CD4-positive, alpha-beta T cell treated with Interleukin-6 for 4 hours (primary cell): ENCODE measurements around the gene COG8.
A peak's percentile ranks its signal among the peaks of the same experiment; 100 is the strongest.
"Not testable (repeated sequence)": the region's sequence is repeated elsewhere in the genome, so short reads cannot be mapped to it uniquely, and the experiment has no call there.

Source experiments
- DNase-seq: peaks from one replicate; pipeline ENCODE4 v3.0.0-alpha.2; 2020; ENCODE audit warnings: mixed read lengths

Gene COG8

GRCh38 chr16:69339289-69340094, at the start of gene COG8, which contains the start of gene NIP7:
Gene COG8 (minus strand): TSS chr16:69339564. CDS start chr16:69339552, 12 bp downstream.
Gene NIP7 (plus strand): TSS chr16:69339772. CDS start chr16:69339830, 58 bp downstream.
- peak; percentile 92 for DNase-seq

DNA sequence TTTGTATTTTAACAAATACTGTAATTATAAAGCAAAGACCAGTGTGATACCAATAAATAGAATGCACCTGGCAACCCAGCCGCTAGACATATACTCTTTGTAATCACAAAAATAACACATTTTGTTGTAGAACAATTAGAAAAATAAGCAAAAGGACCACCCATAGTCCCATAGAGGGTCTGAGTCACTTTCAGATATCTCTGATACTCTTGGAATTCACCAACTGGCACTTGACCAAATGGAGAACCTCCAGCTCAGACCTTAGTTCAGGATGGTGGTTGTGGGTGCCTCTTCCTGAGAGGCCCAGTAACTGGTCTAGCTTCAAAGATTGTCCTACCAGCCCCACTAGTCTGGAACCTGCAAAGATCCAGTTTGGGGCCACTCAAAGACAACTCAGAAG, 47.2 kb upstream of the COG8 start:
- DNase-seq, result no peak

- DNase-seq, result no peak
These were observed 45.6 kb upstream of the COG8 start for GRCh38 chr16:69384974-69385373.

DNA sequence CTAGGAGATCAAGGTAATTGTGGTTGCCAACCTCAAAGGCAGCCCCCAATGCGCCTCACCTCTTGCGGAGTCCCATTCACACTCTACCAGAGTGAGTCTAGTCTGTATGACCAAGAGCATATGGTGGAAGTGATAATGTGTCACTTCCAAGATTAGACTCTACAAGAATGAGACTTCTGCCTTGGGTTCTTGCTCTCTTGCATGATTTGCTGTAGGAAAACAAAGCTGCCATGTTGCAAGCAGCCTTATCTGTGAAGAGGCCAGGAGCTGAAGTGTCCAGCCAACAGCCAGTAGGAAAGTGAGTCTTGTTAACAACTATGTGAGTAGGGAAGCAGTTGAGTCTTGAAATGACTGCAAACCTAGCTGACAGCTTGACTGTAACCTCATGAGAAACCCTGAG, 43.1 kb upstream of the COG8 start:
- DNase-seq, result no peak

- DNase-seq, result no peak
These were observed 41.9 kb upstream of the COG8 start for GRCh38 chr16:69381231-69381630.

GRCh38 chr16:69378760-69379159, 39.4 kb upstream of the COG8 start:
- DNase-seq, result no peak

DNA sequence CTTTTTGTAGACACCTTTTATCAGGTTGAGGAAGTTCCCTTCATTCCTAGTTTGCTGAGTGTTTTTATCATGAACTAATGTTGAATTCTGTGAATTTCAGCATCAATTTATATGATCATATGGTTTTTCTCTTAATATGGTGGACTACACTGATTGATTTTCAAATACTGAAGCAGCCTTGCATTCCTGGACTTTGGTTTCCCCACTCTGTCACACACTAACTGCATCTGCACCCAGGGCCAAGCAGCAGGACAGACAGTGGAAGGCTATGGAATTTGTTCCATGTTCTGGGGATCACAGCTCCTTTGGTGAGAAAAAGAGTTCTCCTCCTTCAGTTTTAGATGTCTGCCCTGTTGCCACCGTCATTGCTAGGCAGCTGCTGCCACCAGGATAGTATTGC, 38.7 kb upstream of the COG8 start:
- DNase-seq, result no peak

DNA sequence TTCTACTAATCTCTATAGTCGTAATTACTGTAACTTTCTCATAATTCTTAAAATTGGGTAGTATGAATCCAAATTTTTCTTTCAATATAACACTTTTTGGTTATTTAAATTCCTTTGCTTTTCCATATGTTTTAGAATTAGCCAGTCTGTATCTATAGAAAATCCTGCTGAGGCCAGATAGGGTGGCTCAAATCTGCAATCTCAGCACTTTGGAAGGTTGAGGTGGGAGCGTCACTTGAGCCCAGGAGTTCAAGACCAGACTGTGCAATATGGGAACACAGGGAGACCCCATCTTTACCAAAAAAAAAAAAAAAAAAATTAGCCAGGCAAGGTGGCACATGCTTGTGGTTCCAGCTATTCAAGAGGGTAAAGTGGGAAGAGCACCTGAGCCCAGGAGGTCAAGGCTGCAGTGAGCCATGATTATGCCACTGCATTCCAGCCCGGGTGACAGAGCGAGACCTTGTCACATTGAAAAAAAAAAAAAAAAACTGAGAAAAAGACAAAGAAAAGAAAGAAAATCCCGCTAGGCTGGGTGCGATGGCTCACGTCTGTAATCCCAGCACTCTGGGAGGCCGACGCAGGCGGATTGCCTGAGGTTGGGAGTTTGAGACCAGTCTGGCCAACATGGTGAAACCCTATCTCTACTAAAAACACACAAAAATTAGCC, 37.2 kb upstream of the COG8 start:
- DNase-seq, result no peak

DNA sequence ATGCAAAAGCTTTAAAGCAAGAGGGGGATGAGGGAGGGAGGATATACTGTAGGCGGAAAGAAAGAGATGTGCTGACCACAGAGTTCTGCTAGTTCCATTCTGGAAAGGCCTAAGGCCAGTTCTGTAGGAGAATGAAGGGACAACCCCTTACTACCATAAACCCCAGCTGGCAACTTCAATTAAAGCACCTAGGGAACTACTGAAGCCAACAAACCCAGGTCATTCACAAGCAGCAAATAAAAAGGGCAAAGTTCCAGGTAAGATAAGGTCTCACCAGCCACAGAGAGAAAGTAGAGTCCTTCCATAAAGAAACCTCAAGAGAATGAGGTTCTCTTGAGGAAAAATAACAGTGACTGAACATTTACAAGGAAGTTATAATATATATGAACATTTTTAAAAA, 33.7 kb upstream of the COG8 start:
- no peak for DNase-seq

DNA sequence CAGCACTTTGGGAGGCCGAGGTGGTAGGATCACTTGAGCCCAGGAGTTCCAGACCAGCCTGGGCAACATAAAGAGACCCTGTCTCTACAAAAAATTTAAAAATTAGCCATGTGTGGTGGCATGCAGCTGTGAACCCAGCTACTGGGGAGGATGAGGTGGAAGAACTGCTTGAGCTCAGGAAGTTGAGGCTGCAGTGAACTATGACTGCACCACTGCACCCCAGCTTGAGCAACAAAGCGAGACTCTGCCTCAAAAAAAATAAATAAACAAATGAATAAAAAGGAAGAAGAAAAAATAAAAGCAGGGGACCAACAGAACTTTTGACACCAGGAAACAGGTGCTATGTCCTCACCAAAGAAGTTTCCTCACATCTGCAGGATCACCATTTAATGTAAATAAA, 32.2 kb upstream of the COG8 start:
- DNase-seq, result no peak

GRCh38 chr16:69368866-69369265, 29.5 kb upstream of the COG8 start:
- DNase-seq, result no peak

DNA sequence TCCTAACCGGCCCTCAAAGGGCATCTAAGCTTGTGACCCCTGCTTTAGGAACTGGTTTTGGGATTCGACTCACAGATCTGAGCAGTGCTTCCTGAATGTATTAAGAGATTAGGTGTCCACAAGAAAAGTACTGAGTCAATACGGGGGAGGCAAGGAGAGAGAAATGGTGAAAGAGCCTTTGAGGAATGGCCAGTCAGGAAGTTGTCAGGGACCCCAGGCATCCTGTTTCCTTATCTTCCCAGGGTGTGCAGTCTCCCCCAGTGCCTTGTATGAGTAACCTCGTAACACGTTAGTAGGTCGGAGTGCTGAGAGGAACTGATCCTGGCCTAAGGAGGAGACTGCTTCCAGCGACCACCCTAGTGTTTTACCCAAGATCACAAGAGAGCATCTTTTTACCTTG, 28.6 kb upstream of the COG8 start:
- no peak for DNase-seq

- no peak for DNase-seq
These were observed 27.1 kb upstream of the COG8 start for GRCh38 chr16:69366431-69366830.

DNA sequence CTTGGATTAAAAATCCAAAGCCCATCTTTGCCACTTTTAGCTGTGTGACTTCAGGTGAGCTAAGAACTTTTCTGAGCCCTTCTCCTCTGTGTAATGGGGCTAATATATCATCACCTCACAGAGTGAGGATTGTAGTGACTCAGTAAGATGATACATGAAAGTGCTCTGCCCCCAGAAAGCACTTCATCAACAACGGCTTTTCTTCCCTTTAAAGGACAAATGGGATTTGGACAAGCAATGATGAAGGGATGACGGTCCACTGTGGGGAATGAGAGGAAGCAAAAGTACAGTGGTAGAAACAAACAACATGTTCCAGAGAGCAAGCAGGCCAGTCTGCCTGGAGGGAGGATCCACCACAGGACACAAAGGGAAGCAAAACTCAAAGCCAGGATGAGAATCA, 26.5 kb upstream of the COG8 start:
- no peak for DNase-seq

- DNase-seq, result no peak
These were observed 24.7 kb upstream of the COG8 start for GRCh38 chr16:69364088-69364487.

DNA sequence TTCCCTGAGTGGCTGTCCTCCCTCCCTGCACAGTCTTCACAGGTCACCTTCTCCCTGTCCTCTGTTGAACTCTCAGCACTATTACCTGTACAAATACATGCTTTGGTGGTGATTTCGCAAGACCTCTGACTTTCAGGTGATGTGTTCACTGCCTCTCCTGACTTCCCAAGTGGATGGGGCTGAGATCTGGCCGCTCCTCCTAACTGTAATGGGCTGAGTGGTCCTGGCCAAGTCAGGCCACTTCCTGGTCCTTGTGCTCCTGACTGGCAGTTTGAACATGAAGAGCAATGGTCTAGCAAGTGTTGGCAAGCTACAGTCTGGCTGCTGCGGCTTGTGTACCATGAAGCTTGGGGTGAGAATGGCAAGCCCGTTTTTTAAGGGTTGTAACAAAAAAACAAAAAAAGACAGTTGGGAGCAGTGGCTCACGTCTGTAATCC, 23.9 kb upstream of the COG8 start:
- no peak for DNase-seq

DNA sequence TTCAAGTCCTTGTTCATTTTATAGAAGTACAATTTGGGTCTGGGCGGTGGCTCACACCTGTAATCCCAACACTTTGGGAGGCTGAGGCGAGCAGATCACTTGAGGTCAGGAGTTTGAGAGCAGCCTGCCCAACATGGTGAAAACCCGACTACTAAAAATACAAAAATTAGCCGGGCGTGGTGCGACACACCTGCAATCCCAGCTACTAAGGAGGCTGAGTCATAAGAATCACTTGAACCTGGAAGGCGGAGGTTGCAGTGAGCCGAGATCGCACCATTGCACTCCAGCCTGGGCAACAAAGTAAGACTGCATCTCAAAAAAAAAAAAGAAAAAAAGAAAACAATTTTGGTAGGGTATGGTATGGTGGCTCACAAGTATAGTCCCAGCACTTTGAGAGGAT, 20.7 kb upstream of the COG8 start:
- DNase-seq, result not testable (repeated sequence)

- DNase-seq, result no peak
These were observed 12.1 kb upstream of the COG8 start, which contains the start of gene TMED6 for GRCh38 chr16:69351309-69352027. Gene TMED6 (minus strand): TSS chr16:69351786. CDS start chr16:69351753, 33 bp downstream.

DNA sequence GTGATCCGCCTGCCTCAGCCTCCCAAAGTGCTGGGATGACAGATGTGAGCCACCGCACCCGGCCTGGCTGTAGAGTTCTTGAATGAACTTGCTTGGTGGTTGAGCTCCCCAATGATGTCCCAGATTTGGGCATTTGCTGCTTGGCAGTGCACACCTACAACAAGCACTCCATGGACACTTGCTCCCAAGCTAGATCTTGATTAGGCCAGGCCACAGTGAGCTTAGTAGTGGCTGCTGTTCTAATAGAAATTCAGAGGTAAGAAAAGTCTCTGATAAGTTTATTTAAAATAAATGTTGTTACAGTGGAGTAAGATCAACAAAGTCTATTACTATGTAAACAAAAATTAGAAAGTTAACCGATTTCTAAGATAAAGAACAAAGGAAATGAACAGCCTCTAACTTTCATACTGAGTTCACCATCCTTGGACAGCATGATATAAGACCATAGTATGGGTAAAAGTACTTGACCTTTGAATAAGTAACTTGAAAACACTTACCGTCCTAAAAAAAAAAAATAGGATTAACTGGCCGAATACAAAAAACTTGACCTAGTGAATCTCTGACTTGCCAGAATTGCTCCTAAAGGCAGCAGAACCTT, 11.3 kb upstream of the COG8 start:
- DNase-seq, result no peak

GRCh38 chr16:69349536-69349935, 10.2 kb upstream of the COG8 start:
- DNase-seq, result no peak

- no peak for DNase-seq
These were observed 8.9 kb upstream of the COG8 start for GRCh38 chr16:69348222-69348621.

DNA sequence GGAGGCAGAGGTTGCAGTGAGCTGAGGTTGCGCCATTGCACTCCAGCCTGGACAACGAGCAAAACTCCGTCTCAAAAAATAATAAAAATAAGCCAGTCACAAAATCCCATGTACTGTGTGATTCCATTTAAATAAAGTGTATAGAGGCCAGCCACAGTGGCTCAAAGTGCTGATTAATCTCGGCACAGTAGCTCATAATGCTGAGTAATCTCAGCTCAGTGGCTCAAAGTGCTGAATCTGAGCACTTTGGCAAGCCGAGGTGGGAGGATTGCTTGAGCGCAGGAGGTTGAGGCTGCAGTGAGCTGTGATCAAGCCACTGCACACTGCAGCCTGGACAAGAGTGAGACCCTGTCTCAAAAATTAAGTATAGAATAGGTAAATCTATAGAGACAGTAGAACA, 7.3 kb upstream of the COG8 start:
- DNase-seq, result no peak

- no peak for DNase-seq
These were observed 6.6 kb upstream of the COG8 start for GRCh38 chr16:69345923-69346322.
